ENCODE results near the gene CCDC190.

DNA sequence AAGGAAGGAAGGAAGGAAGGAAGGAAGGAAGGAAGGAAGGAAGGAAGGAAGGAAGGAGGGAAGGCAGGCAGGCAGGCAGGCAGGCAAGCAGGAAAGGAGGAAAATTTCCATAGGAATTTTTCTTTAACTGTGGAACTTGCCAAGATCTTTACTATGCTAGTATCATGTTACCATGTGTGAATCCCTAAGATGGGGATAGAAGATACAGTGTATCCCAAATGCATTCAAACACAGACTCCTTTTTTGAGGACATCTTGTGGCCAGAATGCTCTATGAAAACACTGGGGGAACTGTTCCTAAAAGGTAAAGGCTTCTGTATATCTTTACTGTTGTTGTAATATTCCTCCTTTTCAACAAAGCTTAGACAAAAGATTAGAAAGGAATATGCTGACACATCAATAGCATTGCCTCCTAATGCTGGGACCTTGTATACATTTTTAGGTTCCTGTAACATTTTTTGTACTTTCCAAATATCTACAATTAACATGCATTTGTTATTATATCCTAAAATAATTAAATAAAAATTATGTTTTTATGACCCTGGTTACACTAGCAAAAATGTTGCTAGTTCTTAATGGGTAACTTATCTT, 20.6 kb downstream of the CCDC190 start:
- TF ChIP-seq, protein P1, sequence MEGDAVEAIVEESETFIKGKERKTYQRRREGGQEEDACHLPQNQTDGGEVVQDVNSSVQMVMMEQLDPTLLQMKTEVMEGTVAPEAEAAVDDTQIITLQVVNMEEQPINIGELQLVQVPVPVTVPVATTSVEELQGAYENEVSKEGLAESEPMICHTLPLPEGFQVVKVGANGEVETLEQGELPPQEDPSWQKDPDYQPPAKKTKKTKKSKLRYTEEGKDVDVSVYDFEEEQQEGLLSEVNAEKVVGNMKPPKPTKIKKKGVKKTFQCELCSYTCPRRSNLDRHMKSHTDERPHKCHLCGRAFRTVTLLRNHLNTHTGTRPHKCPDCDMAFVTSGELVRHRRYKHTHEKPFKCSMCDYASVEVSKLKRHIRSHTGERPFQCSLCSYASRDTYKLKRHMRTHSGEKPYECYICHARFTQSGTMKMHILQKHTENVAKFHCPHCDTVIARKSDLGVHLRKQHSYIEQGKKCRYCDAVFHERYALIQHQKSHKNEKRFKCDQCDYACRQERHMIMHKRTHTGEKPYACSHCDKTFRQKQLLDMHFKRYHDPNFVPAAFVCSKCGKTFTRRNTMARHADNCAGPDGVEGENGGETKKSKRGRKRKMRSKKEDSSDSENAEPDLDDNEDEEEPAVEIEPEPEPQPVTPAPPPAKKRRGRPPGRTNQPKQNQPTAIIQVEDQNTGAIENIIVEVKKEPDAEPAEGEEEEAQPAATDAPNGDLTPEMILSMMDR (IDR thresholded peaks at IDR 0.05), result no peak
- TF ChIP-seq POLR2AphosphoS5 (IDR thresholded peaks at IDR 0.05) (no peak), POLR2A (IDR thresholded peaks at IDR 0.05) (no peak)

Measured in stomach (tissue), 4 donors.